ENCODE data around the gene SPACA5B.
A peak's percentile ranks its signal among the peaks of the same experiment; 100 is the strongest.
"Not testable (repeated sequence)": the region's sequence is repeated elsewhere in the genome, so short reads cannot be mapped to it uniquely, and the experiment has no call there.

Gene SPACA5B

DNA sequence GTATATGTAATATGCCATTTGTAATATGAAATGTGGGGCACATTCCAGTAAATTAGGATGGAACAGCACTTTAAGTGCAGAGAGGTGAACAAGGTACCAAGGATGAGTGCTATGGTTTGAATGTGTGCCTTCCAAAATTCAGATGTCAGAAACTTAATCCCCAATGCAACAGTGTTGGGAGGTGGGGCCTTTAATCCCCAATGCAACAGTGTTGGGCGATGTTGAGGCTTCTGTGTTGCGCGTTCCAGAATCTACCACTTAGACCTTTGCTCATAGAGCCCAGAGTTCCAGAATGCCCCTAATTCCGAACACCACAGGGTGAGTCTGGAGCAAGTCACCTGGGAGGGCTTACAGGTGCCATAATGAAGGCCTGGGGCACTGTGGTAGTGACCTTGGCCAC lies at the start of gene SPACA5B:
TSS of gene SPACA5B (plus strand) at position 301 of the 400 bp plus-strand sequence. CDS start at position 363, 62 bp downstream.
- DNase-seq (ENCODE audit: low read depth): not testable (repeated sequence)

- peak; percentile 7 for DNase-seq (ENCODE audit: low read depth)
Measured at GRCh38 chrX:48083212-48083611, 47.2 kb upstream of the SPACA5B start.

GRCh38 chrX:48083706-48084105 lies 46.7 kb upstream of the SPACA5B start:
- DNase-seq (ENCODE audit: low read depth): no peak

DNA sequence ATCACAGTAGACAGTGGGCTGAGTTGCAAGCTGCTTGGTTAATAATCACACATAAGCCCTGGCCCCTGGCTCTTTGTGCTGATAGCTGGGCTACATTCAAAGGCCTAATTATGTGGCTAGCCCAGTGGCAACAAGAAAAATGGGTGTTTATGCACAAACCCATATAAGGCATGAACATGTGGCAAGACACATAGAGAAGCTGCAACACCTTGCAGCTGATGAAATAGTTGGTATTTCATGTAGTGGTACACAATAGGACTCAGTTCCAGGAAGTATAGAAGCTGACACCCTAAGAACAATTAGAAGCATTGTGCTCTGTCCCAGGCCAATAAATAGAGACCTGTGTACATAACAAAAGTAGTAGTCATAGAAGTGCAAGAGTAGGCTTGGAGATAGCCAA lies 44.3 kb upstream of the SPACA5B start:
- no peak for DNase-seq (ENCODE audit: low read depth)

GRCh38 chrX:48090123-48090522 lies 40.3 kb upstream of the SPACA5B start:
- DNase-seq (ENCODE audit: low read depth): no peak

GRCh38 chrX:48092558-48092957 lies 37.9 kb upstream of the SPACA5B start:
- not testable (repeated sequence) for DNase-seq (ENCODE audit: low read depth)

- no peak for DNase-seq (ENCODE audit: low read depth)
Measured at GRCh38 chrX:48101443-48101842, 29.0 kb upstream of the SPACA5B start.

DNA sequence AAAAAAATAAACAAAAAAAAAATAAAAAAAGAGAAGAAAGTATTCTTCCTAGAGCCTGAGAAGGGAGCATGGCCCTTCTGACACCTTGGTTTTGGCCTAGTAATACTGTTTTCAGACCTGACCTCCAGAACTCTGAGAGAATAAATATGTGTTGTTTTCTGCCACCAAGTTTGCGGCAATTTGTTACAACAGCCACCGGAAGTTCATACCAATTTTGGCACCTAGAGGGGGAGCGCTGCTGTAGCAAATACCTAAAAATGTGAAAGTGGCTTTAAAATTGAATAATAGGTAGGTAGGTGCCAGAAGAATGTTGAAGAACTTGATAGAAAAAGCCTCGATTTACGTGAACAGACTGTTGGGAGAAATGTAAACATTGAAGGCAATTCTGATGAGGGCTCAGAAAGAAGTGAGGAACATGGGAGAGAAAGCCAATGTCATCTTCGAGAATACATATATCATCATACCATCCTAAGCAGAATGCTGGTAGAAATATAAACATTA lies 27.5 kb upstream of the SPACA5B start:
- no peak for DNase-seq (ENCODE audit: low read depth)

- no peak for DNase-seq (ENCODE audit: low read depth)
Measured at GRCh38 chrX:48107717-48108116, 22.7 kb upstream of the SPACA5B start.

- not testable (repeated sequence) for DNase-seq (ENCODE audit: low read depth)
Measured at GRCh38 chrX:48125286-48125685, 5.1 kb upstream of the SPACA5B start.

- not testable (repeated sequence) for DNase-seq (ENCODE audit: low read depth)
Measured at GRCh38 chrX:48132308-48132844, 1.9 kb downstream of the SPACA5B start.

DNA sequence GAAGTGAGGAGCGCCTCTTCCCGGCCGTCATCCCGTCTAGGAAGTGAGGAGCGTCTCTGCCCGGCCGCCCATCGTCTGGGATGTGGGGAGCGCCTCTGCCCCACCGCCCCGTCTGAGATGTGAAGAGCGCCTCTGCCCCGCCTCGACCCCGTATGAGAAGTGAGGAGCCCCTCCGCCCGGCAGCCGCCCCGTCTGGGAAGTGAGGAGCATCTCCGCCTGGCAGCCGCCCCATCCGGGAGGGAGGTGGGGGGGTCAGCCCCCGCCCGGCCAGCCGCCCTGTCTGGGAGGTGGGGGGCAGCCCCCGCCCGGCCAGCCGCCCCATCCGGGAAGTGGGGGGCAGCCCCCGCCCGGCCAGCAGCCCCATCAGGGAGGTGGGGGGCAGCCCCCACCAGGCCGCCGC lies 8.7 kb downstream of the SPACA5B start:
- DNase-seq (ENCODE audit: low read depth): not testable (repeated sequence)

DNA sequence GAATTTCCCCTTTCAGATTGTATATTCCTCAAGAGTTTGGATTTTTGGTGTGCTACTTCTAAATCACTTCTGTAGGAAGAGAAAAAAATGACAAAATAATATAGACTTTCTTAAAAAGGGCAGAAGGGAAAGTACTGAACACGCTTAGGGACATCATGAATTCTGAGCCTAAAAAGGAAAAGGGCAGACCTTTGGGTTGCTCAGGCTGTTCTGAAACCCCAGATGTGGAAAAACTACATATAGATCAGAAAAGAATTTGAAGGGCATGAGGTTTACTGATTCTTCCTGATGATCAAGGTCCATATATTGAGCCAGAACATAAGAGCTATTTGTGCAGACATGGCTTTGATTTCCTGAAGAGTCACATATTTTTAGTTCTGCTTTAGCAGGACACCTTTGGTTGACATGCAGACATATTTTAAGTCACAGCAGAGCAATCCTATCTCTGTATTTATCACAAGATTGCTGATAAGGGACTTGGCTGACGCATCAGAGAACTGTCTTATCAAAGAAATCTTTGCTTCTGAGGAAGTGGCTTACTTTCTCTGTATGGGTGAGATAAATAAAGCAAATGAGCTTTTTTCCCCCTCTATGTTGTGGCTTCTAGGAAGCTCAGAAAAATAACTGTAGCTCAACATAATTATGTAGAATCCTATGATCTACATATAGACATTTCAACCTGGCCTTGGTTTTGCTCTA lies 11.5 kb downstream of the SPACA5B start:
- DNase-seq (ENCODE audit: low read depth): not testable (repeated sequence)

DNA sequence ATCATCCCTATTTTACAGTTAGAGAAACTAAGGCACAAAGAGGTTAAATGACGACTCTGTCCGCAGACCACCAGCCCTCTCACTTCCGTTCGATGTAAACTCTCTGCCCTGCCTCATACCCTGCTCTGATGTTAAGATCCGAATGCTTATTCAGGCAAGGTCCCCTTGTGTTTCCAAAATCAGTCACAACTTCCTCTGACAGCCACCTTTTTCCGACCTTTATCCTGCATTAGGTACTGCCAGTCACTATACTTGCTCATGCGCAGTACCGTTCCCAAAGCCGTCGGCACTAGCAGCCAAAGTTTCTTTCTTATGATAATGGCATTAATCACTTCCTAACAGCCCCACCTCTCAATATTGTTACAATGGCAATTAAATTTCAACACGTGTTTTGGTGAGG lies 12.3 kb downstream of the SPACA5B start:
- peak; percentile 25 for DNase-seq (ENCODE audit: low read depth)

DNA sequence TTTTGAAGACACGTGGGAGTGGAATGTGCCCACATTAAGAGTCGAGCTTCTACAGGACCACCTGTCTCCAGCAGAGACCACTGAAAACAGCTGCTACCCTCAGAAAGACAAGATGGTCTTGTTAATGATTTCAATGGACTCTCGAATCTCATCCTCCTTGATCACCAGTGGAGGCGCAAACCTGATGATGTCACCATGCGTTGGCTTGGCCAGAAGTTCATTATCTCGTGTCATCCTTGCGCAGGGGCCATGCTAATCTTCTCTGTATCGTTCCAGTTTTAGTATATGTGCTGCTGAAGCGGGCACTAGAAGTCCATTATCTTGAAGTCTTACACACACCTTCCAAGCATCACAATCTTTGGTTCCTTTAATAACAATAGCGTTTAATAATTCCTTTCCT lies 23.3 kb downstream of the SPACA5B start:
- DNase-seq (ENCODE audit: low read depth): no peak

DNA sequence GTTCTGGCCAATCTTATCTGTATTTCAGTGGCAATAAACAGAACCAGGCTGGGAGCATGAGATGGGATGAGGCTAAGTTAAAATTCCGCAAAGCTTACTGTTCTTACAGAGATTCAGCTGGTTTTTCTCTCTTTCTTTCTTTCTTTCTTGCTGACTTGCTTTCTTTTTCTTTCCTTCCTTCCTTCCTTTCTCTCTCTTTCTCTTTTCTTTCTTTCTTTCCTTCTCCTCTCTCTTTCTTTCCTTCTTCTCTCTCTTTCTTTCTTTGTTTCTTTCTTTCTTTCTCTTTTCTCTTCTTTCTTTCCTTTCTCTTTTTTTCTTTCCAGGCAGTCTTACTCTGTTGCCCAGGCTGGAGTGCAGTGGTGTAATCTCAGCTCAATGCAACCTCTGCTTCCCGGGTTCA lies 24.4 kb downstream of the SPACA5B start:
- DNase-seq (ENCODE audit: low read depth): no peak

- no peak for DNase-seq (ENCODE audit: low read depth)
Measured at GRCh38 chrX:48156014-48156413, 25.6 kb downstream of the SPACA5B start.

DNA sequence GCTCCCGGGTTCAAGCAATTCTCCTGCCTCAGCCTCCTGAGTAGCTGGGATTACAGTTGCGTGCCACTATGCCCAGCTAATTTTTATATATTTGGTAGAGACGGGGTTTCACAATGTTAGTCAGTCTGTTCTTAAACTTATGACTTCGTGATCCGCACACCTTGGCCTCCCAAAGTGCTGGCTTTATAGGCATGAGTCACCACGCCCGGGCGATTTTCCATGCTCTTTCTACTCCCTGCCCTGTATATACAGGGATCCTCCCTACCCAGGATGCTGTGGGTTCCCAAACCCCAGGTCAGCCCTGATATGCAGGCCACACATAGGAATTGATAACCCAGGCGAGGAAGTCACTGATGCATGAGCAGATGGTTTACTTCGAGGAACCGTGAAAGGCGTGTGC lies 34.8 kb downstream of the SPACA5B start:
- no peak for DNase-seq (ENCODE audit: low read depth)

GRCh38 chrX:48166322-48166721 lies 35.9 kb downstream of the SPACA5B start:
- not testable (repeated sequence) for DNase-seq (ENCODE audit: low read depth)

DNA sequence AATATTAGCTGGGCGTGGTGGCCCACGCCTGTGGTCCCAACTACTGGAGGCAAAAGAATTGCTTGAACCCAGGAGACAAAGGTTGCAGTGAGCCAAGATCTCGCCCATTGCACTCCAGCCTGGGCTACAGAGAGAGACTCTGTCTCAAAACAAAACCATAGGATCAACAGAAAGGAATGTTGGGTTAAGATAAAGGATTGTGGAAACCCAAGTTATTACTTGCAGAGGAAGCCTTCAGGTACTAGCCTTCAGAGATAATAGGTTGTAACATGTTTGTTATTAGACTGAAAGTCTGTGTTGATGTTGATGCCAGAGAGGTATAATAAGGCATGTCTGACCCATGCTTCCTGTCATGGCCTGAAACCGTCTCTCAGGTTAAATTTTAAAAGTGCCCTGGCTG lies 49.3 kb downstream of the SPACA5B start:
- no peak for DNase-seq (ENCODE audit: low read depth)

DNA sequence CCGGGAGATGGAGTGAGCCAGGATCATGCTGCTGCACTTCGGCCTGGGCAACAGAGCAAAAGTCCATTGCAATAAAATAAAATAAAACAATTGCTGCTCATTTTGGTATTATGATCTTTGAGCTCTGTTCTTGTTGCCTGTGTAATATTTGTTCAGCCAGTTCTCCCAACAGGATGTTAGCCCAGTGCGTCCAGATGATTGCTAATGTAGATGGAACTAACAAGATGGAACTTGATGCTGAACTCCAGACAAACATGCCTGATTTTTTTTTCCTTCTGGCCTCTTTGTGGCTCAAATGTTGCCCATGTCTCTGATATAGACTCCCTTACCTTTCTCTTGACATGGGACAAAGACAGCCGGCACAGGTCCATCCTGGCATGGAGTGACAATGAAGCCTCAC lies 50.4 kb downstream of the SPACA5B start:
- DNase-seq (ENCODE audit: low read depth): no peak

DNA sequence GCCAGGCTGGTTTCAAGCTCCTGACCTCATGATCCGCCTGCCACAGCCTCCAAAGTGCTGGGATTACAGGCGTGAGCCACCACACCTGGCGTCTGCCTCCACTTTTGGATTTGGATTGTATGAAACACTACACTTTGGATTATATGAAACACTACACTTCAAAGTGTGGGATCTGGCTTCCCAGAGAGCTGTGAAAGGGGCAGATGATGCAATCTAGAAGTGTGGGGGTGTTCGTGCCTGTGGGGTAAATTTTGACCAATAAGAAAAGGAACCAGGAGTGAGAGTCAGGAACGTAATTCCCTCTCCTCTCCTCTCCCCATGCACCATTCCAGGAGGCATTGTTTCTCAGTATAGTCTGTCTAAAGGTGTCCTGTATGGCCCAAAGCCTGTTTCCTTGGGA lies 51.5 kb downstream of the SPACA5B start:
- not testable (repeated sequence) for DNase-seq (ENCODE audit: low read depth)
